Glomerular endothelial cell (primary cell): ENCODE measurements around the gene SLC16A6. TPM values are rescaled to one million over a fixed set of nuclear protein-coding genes. Genes with fewer than 3 reads are reported as not detected.
"Not testable (repeated sequence)": the region's sequence is repeated elsewhere in the genome, so short reads cannot be mapped to it uniquely, and the experiment has no call there.

Experiments
- DNase-seq: peaks from one replicate; pipeline ENCODE4 v3.0.0-alpha.2; 2011; ENCODE audit warnings: low read depth, low spot score; ENCODE audit errors: extremely low read depth
- total RNA-seq: library from RNA; depleted of rRNA; stranded (reverse); fragments of >200 nt; gene quantifications from 2 replicates; pipeline ENCODE4 v1.2.3, GENCODE V29; 2015

SLC16A6 gene, protein sequence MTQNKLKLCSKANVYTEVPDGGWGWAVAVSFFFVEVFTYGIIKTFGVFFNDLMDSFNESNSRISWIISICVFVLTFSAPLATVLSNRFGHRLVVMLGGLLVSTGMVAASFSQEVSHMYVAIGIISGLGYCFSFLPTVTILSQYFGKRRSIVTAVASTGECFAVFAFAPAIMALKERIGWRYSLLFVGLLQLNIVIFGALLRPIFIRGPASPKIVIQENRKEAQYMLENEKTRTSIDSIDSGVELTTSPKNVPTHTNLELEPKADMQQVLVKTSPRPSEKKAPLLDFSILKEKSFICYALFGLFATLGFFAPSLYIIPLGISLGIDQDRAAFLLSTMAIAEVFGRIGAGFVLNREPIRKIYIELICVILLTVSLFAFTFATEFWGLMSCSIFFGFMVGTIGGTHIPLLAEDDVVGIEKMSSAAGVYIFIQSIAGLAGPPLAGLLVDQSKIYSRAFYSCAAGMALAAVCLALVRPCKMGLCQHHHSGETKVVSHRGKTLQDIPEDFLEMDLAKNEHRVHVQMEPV
- 1.2 and 2.8 TPM in 2 replicates for total RNA-seq

GRCh38 chr17:68290955-68291835, at the start of gene SLC16A6, which contains the start of gene ARSG:
Gene SLC16A6 (minus strand): TSS chr17:68291127. CDS start chr17:68278320, 12,807 bp downstream.
Gene ARSG (plus strand): TSS chr17:68291495. CDS start chr17:68307494, 15,999 bp downstream.
- DNase-seq, result no peak

GRCh38 chr17:68334393-68334792, 43.5 kb upstream of the SLC16A6 start:
- no peak for DNase-seq

DNA sequence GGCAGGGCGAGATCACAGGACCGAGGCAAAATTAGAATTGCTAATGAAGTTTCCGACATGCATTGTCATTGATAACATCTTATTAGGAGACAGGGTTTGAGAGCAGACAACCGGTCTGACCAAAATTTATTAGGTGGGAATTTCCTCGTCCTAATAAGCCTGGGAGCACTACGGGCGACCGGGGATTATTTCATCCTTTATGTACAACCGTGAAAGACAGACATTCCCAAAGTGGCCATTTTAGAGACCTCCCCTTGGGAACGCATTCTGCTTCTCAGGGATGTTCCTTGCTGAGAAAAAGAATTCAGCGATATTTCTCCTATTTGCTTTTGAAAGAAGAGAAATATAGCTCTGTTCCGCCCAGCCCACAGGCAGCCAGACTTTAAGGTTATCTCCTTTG, 41.0 kb upstream of the SLC16A6 start:
- not testable (repeated sequence) for DNase-seq

- no peak for DNase-seq
Observed at GRCh38 chr17:68329331-68329730, 38.4 kb upstream of the SLC16A6 start.

DNA sequence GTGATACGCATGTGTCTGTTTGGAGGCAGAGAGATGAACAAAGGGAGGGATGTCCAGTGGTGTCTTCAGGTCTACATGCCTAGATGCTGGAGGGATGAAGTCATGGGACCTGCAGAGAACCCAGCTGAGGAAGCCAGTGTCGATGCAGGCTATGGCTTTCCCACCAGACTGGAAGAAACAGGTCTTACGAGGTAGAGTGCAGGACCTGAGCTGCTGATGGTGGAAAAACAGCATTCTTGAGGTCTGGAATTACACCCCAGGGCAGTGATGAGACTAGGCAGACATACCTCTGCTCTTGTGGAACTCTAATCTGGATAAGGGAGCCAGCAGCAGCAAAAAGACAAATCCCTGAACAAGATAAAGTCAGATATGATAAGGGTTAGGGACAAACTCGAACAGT, 37.7 kb upstream of the SLC16A6 start:
- DNase-seq, result no peak

GRCh38 chr17:68327823-68328557, 37.1 kb upstream of the SLC16A6 start:
- no peak for DNase-seq

DNA sequence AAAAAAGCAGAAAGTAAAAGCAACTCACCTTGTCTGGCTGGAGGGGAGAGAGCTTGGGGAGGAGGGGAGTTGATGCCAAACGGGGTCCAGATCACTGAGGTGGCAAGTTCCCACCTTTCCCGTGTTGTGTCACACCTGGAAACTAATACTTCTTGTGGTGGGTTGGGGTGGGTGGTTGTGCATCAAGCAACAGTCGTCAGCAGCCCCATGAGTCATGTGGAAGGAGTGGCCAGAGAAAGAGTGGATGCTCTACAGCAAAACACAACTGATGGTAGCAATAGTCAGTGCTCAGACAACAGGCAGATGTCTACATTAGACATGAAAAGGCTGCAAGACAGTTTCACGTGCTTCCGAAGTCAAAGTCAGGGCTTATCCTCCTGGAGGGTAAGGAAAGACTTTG, 35.8 kb upstream of the SLC16A6 start:
- no peak for DNase-seq

DNA sequence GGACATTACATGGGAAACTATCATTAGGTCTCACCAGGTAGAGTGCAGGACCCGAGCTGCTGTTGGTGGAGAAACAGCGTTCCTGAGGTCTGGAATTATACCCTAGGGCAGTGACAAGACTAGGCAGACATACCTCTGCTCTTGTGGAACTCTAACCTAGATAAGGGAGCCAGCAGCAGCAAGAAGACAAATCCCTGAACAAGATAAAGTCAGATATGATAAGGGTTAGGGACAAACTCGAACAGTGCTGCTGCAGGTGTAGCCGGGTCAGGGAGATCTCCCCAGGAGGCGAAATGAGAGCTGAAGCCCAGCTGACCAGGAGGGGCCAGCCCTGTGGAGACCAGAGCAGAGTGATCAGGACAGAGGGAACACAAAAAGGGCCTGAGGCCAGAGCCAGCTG, 35.0 kb upstream of the SLC16A6 start:
- no peak for DNase-seq

DNA sequence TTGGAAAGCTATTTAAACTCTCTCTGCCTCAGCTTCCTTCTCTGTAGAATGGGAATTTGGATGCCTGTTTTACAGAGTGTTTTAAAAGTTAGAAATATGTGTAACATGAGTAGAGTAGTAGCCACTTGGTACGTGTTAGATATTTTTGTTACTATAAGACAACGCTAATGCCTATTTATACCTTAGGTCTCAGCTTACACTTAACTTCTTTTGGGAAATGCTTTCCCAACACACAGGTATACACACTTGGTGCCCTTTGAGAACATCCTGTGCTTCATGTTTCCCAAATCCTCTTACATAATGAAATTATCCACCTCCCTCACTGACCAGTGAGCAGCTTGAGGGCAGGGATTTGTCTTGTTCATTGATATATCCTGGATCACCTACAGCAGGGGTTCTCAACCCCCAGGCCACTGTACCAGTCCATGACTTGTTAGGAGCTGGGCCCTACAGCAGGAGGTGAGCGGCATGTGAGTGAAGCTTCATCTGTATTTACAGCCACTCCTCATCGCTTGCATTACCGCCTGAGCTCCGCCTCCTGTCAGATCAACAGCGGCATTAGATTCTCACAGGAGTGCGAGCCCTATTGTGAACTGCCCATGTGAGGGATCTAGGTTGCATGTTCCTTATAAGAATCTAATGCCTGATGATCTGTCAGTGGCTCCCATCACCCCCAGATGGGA, 33.9 kb upstream of the SLC16A6 start:
- no peak for DNase-seq

DNA sequence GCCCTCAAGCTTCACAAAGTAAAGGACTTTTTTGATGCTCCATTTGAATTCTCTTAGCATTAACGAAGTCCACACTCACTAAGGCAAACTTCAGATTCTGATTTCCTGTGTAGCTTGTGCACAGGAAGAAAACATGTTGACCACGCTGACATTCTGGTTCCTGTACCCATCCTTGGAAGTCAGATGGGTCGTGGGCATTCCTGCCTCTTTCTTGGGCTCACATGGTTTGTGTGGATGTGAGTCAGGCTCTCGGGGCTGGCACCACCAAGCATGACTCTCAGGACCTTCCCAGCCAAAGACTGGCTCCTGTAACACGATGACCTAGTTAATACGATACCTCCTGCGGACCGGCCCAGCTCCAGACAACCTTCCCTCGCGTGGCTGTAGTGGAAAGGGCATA, 33.2 kb upstream of the SLC16A6 start:
- DNase-seq, result no peak

DNA sequence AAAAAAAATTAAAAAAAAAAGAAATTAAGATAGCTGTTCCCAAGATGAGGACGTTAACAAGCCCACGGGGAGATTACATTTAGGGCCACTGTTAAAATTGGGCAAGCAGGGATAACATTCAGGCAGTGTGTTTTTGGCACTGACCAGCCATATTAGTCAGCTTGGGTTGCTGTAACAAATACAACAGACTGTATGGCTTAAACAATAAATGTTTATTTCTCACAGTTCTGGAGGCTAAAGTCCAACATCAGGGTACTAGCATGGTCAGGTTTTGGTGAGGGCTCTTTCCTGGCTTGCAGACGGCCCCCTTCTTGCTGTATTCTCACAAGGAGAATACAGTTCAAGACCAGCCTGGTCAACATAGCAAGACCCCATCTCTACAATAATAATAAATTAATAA, 31.7 kb upstream of the SLC16A6 start:
- no peak for DNase-seq

DNA sequence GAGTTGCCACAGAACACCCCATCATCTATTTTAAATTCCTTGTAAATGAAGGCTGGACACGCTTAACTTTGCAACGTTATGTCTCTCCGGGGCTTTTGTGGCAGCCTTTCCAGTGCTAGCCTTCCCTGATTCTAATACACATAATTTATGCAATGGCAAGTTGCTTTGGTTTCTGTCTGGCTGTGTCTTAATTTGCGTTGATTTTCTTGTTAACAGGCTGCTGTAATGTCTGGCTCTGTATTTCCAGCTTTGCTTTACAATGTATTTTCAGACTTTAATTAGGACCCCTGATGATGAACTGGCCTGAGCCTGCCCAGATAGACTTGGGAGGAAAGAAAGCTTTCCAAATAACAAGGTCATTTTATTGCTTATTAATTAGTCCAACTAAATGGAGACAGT, 30.6 kb upstream of the SLC16A6 start:
- no peak for DNase-seq

GRCh38 chr17:68320943-68321555, 30.1 kb upstream of the SLC16A6 start:
- no peak for DNase-seq

- DNase-seq, result no peak
Observed at GRCh38 chr17:68320311-68320865, 29.5 kb upstream of the SLC16A6 start.

DNA sequence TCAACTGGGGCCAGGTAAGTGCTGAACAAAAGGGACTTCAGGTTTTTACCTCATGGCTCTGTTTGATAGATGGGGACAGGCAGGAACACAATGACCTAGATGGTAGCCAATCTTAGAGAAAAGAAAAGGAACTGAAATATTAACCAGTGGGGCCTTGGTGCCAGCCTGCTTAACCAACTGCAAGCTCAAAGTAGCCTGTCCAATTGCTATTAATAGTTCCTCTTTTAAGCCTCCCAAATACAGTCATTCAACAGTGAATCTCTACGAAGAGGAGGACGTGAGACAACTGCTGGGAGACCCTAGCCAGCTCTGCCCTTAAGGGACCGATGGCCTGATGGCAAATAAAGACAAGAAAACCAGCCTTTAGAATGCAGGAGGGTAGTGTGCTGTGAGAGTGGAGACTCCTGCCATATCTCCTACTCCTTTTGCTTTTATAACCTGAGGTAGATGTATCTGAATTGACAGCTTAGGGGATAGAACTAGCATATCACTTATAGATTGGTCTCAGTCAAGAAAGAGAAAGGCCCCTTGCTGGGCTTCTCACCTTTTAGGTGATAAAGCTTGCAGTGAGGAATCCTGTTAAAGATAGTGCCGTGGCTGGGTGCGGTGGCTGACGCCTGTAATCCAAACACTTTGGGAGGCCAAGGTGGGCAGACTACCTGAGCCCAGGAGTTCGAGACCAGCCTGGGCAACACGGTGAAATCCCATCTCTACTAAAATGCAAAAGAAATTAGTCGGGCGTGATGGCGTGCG, 28.7 kb upstream of the SLC16A6 start:
- DNase-seq, result no peak

DNA sequence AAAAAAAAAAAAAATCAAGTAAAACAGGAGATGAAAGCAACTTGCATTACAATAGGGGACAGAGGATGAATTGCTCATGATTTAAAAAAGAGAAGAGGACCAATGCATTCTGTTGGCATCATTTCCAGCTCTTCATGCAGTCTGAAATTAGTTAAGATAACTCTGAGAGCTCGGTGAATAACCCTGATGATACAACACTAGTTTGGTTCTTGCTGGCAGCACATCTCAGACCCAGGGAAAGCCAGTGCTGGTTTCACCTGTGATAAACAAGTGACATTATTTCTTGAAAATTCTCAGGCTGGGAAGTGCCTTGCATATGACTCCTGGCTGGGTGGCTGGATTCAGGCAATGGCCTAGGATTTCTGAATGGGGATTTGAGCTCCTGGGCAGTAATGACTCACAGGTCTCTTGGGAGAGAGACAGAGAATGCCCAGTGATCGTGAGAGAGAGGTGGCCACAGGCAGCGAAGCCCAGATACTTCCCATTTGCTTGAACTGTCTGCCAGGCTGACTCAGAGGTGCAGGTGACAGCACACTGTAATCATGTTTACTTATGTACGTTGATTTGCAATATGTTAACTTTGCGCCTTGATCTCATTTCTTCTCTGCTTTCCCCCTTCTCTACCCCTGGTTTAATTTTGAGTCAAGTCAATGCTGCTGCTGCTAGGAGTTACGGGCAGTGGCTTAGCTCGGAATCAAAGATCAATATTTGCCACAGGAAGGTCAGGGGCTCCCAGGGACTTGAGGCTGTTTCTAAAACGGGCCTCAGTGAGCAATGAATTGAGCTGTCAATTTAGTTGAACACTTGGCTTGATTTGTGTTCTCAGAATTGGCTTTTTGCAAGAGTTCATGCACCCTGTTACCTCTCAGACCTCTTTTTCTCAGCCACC, 27.4 kb upstream of the SLC16A6 start:
- DNase-seq, result no peak

- no peak for DNase-seq
Observed at GRCh38 chr17:68317458-68317857, 26.5 kb upstream of the SLC16A6 start.

GRCh38 chr17:68315930-68316329, 25.0 kb upstream of the SLC16A6 start:
- DNase-seq, result no peak
